Panc1 (cell line): ENCODE measurements around the gene MFSD12. TPM values are rescaled to one million over a fixed set of nuclear protein-coding genes. Genes with fewer than 3 reads are reported as not detected.

Source experiments
- ATAC-seq: fragments of 200-7000 bp; cut with Tn5 transposase; 2 replicates; pipeline ENCODE4 v1.9.1; 2020; ENCODE audit warnings: mild to moderate bottlenecking, moderate library complexity
- BruUV-seq: library from RNA; stranded (reverse); fragments of 400-500 nt; replicated peaks from 2 replicates; lab custom pipeline; 2021; lab: Mats Ljungman, UMichigan
- CTCF ChIA-PET: fragments of 300-600 bp; sonication (Branson Sonifier 250); formaldehyde crosslinking; loops from one replicate; lab custom pipeline; 2022; ENCODE audit warnings: antibody characterized with exemption; lab: Charles Lee
- POLR2A ChIA-PET: fragments of 300-600 bp; sonication (Branson Sonifier 250); formaldehyde crosslinking; loops from one replicate; lab custom pipeline; 2022; ENCODE audit warnings: antibody characterized with exemption; lab: Charles Lee
- DNase-seq: peaks from one replicate; pipeline ENCODE4 v3.0.0-alpha.2; 2010; ENCODE audit warnings: low read depth, low spot score
- H3K27ac ChIP-seq: 2 replicates; pipeline ENCODE4 v1.5.1; 2011; ENCODE audit warnings: mild to moderate bottlenecking, low read length, inconsistent platforms
- H3K27me3 ChIP-seq: fragments of 200-500 bp; sonication (Bioruptor generic); 2 replicates; pipeline ENCODE4 v1.6.0; 2014; ENCODE audit warnings: low read length, inconsistent platforms; ENCODE audit not compliant: control insufficient read depth, insufficient read depth
- H3K36me3 ChIP-seq: fragments of 200-500 bp; sonication (Bioruptor generic); 2 replicates; pipeline ENCODE4 v1.5.1; 2014; ENCODE audit warnings: inconsistent platforms, mild to moderate bottlenecking, low read length, moderate library complexity; ENCODE audit not compliant: control insufficient read depth, insufficient read depth
- H3K4me1 ChIP-seq: 2 replicates; pipeline ENCODE4 v1.5.1; 2011; ENCODE audit warnings: inconsistent platforms, mild to moderate bottlenecking, low read length, moderate library complexity; ENCODE audit not compliant: control insufficient read depth, insufficient read depth
- H3K4me3 ChIP-seq, 2 experiments: 2 replicates each; pipeline ENCODE4 v1.5.1; 2011 to 2012; ENCODE audit warnings: low read depth in 2 of 2, low read length in 2 of 2, mild to moderate bottlenecking in 2 of 2, inconsistent platforms in 1 of 2, moderate library complexity in 1 of 2
- H3K9me3 ChIP-seq: fragments of 200-500 bp; sonication (Bioruptor generic); 2 replicates; pipeline ENCODE4 v1.5.1; 2014; ENCODE audit warnings: low read depth, mild to moderate bottlenecking, inconsistent platforms, low read length, moderate library complexity; ENCODE audit not compliant: control insufficient read depth, insufficient read depth
- CTCF ChIP-seq: fragments of 450-650 bp; IDR thresholded peaks from 2 replicates; pipeline ENCODE4 v1.5.1; 2017; ENCODE audit warnings: mild to moderate bottlenecking
- POLR2AphosphoS5 ChIP-seq: IDR thresholded peaks from 2 replicates; pipeline ENCODE4 v1.6.1; 2012; ENCODE audit warnings: mild to moderate bottlenecking, low read depth, low read length, moderate library complexity
- REST ChIP-seq, 2 experiments: IDR thresholded peaks; 2 replicates each; pipeline ENCODE4 v1.6.1; 2011 to 2012; ENCODE audit warnings: low read depth in 2 of 2, control low read depth in 1 of 2, low read length in 1 of 2, mild to moderate bottlenecking in 1 of 2, moderate library complexity in 1 of 2; ENCODE audit not compliant: insufficient read depth in 1 of 2
- SIN3A ChIP-seq: IDR thresholded peaks from 2 replicates; pipeline ENCODE4 v1.6.1; 2012; ENCODE audit warnings: low read depth, mild to moderate bottlenecking, low read length, moderate library complexity, borderline replicate concordance; ENCODE audit not compliant: insufficient read depth
- TCF7L2 ChIP-seq: IDR thresholded peaks from 2 replicates; pipeline ENCODE4 v1.6.1; 2011; ENCODE audit warnings: mild to moderate bottlenecking, low read depth, low read length, inconsistent platforms
- in situ Hi-C: cut with HindIII; loops from 2 replicates; pipeline ENCODE4 v1.10.0; 2016; ENCODE audit warnings: low sequenced_read_pairs, low pct_unique_long_range_greater_than_20kb
- intact Hi-C: fragments of 100-400 bp; cut with micrococcal nuclease; formaldehyde crosslinking; loops from one replicate; pipeline ENCODE4 v1.10.0; 2022; ENCODE audit not compliant: unreplicated experiment
- total RNA-seq: library from RNA; stranded (reverse); gene quantifications from one replicate; pipeline ENCODE4 v1.2.1, GENCODE V29; 2021; ENCODE audit not compliant: unreplicated experiment

MFSD12 gene
- total RNA-seq, 1 experiment from 2014 or later, result 98.8 TPM

- ATAC-seq (no peak), DNase-seq (no peak)
- Histone ChIP-seq H3K4me1 (peaks cover 7% of the 10 kb centered on the region; the same call in 1 of the 2 replicates), H3K36me3 (no peaks in the 10 kb centered on the region; the same call in 1 of the 2 replicates), H3K4me3 (no peak overlapping the region), H3K27ac (no peak overlapping the region), H3K27me3 (no peaks in the 10 kb centered on the region), H3K9me3 (no peaks in the 10 kb centered on the region)
- intact Hi-C loops (no loop called here), in situ Hi-C loops (no loop called here)
- ChIA-PET CTCF (no interaction called here), POLR2A (no interaction called here)
- no peak for TF ChIP-seq CTCF
- no peak for TF ChIP-seq REST (IDR thresholded peaks at IDR 0.05; ENCODE audit: insufficient read depth in 1 of 2, low read depth in 2 of 2, low read length in 1 of 2)
- TF ChIP-seq TCF7L2, result no peak
- TF ChIP-seq POLR2AphosphoS5, result no peak
- TF ChIP-seq SIN3A, result no peak
- BruUV-seq, result no TSS peak
Measured at GRCh38 chr19:3535235-3535535, 22.2 kb downstream of the MFSD12 start.

- no TSS peak for BruUV-seq
- POLR2A ChIA-PET, result no interaction called here
- peaks cover 7% of the 10 kb centered on the region; the same call in 1 of the 2 replicates for H3K4me1 ChIP-seq
- H3K27me3 ChIP-seq, result no peaks in the 10 kb centered on the region
- in situ Hi-C loops (no loop called here), intact Hi-C loops (no loop called here)
- ATAC-seq (no peak), DNase-seq (no peak)
- no peaks in the 10 kb centered on the region; the same call in 1 of the 2 replicates for H3K36me3 ChIP-seq
- TF ChIP-seq CTCF, result no peak
- no peak for TF ChIP-seq POLR2AphosphoS5
- TF ChIP-seq TCF7L2, result no peak
- no peak for TF ChIP-seq SIN3A
- no peak for TF ChIP-seq REST (IDR thresholded peaks at IDR 0.05; ENCODE audit: insufficient read depth in 1 of 2, low read depth in 2 of 2, low read length in 1 of 2)
- CTCF ChIA-PET, result interaction anchor here (0.5 kb wide), 1 partner anchor 848 kb away, joined by 6 read pairs; no protein-coding TSS in a partner anchor
- no peak overlapping the region for H3K4me3 ChIP-seq
- H3K27ac ChIP-seq, result no peak overlapping the region
- no peaks in the 10 kb centered on the region for H3K9me3 ChIP-seq
Measured at GRCh38 chr19:3534375-3535234, 22.8 kb downstream of the MFSD12 start.
